GM21529 (cell line): ENCODE results near the gene MISP.
"Not testable (repeated sequence)": the region's sequence is repeated elsewhere in the genome, so short reads cannot be mapped to it uniquely, and the experiment has no call there.

Source experiments
- ATAC-seq: cut with Tn5 transposase; IDR thresholded peaks from one replicate; pipeline ENCODE4 v1.9.1; 2021; ENCODE audit not compliant: unreplicated experiment

The MISP gene

DNA sequence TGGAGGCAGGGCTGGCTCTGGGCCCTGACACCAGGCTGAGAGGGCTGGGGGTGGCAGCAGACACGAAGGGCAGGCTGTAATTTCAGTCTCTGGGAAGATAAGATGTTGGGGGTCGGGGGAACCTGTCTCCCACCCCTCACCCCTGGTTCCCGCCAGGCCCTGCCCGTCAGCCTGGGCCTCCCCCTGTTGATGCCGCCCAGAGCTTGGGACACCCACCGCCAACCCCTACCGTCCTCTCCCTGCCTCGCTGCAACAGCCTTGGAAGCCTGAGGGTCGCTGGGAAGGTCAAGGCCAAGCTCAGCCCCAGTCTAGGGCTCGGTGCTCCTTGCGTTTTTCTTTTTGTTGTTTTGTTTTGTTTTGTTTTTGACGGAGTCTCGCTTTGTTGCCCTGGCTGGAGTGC is 27.7 kb upstream of the MISP start:
- ATAC-seq = no peak

DNA sequence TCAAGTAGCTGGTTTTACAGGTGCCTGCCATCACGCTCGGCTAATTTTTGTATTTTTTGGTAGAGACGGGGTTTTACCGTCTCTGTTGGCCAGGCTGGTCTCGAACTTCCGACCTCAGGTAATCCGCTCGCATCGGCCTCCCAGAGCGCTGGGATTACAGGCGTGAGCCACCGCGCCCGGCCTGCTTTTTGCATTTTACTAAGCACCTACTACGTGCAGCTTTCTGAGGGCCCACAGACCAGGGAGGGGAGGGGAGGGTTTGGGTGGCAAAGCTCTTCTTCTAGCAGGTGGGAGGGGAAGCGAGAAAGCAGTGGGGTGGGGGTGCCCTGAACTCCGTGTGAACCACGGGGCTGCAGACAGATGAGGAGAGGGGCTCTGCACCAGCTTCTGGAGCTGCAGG is 27.2 kb upstream of the MISP start:
- ATAC-seq = no peak

- no peak for ATAC-seq
Measured at GRCh38 chr19:725461-726089, 25.3 kb upstream of the MISP start.

GRCh38 chr19:726993-727956 is 23.6 kb upstream of the MISP start:
- ATAC-seq = no peak

- ATAC-seq = no peak
Measured at GRCh38 chr19:728011-728410, 22.9 kb upstream of the MISP start.

DNA sequence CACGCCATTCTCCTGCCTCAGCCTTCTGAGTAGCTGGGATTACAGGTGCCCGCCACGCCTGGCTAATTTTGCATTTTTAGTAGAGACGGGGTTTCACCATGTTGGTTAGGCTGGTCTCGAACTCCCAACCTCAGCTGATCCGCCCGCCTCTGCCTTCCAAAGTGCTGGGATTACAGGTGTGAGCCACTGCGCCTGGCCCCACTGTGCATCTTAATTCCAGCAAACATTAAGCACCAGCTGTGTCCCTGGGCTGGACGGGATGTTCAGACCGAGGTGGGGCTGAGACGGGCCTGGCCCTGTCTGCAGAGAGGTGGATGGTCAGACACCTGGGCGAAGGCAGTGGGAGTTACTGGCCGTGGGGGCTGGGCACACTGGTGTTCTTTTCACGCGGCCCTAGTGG is 21.3 kb upstream of the MISP start:
- ATAC-seq = not testable (repeated sequence)

GRCh38 chr19:729965-730668 is 20.8 kb upstream of the MISP start:
- no peak for ATAC-seq

DNA sequence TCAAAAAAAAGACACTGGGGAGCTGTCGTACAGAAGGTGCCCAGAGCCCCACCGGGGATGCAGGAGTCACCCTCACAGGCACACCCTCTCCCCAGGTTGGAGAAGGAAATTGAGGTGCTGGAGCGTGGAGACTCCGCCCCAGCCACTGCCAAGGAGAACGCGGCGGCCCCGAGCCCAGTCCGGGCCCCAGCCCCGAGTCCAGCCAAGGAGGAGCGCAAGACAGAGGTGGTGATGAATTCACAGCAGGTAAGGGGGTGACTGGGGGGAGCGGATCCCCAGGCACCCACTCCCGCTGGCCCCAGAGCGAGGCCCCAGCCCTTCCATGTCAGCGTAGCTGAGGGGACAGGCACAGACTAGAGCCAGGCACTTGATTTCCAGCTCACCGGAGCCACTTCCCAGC is 19.9 kb upstream of the MISP start:
- ATAC-seq = no peak

DNA sequence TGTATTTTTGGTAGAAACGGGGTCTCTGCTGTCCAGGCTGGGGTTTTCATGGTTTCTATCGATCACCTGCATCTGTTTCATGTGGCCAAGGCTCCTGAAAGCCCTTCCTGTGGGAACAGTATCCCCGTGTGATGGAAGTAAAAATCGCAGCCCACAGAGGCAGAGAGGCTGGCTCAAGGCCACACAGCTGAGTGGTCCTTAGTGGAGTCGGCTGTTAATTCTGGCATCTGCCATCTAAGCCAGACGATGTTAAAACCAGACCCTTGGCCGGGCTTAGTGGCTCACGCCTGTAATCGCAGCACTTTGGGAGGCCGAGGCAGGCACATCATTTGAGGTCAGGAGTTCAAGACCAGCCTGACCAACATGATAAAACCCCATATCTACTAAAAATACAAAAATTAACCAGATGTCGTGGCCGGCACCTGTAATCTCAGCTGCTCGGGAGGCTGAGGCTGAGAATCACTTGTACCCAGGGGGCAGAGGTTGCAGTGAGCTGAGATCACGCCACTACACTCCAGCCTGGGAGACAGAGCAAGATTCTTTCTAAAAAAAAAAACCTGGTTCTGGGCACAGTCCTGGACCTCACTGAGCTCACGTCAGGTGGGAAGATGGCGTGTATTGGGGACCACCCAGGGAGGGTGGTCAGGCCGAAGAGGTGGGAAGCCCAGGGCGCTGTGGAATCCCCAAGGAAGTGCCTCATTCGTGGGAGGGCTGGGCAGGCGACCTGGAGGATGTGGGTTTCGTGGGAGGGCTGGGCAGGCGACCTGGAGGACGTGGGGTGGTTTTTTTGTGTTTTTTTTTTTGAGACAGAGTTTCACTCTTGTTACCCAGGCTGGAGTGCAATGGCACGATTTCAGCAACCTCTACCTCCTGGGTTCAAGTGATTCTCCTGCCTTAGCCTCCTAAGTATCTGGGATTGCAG is 18.5 kb upstream of the MISP start:
- ATAC-seq = no peak

DNA sequence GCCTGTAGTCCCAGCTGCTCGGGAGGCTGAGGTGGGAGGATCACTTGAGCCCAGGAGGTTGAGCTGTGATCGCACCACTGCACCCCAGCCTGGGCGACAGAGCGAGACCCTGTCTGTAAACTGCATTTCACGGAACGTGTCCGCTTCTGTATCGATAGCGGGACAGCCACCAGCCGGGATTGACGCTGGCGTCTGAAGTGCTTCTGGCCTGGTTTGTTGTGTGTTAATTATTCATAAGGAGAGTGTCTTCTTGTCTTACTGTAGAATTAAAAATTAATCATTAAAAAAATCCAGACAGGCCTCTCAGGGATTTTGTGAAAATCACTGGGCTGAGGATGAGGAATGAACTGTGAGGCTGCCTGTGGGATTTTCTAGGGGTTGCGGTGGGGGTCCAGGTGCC is 16.2 kb upstream of the MISP start:
- no peak for ATAC-seq

DNA sequence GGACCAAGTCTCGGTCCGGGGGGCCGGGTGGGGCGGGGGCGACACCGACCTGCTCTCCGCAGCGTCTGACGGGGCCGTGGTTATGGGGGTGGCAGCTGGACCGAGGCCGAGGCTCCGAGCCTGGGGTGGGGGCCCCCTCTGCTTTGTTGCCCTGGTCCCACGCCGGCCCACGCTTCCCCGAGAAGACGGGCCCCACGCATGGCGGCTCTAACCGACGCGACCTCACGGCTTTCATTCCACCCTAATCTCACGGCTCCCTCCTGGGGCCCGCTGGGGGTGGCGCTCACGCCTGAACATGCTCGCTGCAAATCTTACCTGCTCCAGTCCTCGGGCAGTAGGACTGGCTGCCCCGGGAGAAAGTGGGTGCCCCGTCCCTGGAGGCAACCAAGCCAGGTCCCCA is 14.8 kb upstream of the MISP start:
- no peak for ATAC-seq

GRCh38 chr19:737591-738093 is 13.3 kb upstream of the MISP start:
- ATAC-seq = no peak

DNA sequence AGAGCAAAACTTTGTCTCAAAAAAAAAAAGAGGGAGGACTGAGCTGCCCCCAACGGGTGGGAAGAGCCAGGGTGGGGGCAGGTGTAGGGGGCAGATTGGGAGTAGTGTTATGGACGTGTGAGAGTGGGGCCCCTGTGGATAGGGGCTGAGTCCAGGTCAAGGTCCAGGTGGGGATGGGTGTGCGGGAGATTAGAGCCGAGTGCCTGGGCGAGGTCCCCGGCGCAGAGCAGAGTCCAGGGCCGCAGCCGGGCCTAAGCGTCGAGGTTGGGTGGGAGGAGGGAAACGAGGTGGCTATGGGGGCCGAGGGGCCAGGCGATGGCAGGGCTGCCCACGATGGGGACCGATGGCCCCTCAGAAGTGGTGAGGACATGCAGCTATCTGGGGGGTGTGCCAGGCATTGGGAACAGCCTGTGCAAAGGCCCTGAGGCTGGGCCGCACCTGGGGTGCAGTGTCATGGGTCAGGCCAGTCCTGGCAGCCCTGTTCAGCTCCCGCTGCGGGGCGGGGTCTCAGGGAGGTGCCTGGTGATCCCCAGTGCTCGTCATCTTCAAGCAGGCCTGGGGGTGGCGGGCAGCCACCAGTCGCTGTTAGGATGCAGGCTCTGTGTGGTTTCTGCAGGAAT is 12.3 kb upstream of the MISP start:
- no peak for ATAC-seq

GRCh38 chr19:739998-740715 is 10.8 kb upstream of the MISP start:
- ATAC-seq = no peak

- ATAC-seq = not testable (repeated sequence)
Measured at GRCh38 chr19:740816-741505, 10.0 kb upstream of the MISP start.

GRCh38 chr19:741506-742131 is 9.3 kb upstream of the MISP start:
- ATAC-seq = no peak

DNA sequence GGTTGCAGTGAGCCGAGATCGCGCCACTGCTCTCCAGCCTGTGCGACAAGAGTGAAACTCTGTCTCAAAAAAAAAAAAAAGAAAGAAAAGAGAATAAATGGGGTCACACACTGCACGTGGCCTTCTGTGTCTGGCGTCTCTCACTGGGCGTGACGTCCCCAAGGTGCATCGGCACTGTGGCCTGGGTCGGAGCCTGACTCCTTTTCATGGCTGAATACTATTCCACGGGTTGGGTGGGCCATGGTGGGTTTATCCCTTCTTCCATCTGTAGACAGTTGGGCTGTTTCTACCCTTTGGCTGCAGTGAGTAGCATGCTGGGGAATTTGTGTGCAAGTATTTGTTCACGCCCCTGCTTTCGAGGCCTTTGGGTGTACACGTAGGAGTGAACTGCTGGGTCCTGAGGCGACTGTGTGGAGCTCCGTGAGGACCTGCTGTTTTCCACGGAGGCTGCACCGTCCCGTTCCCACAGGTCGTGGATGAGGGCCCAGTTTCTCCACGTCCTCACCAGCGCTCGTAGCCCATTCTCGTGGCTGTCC is 8.3 kb upstream of the MISP start:
- ATAC-seq = no peak

GRCh38 chr19:743168-743687 is 7.7 kb upstream of the MISP start:
- no peak for ATAC-seq
